ENCODE measurements around the gene MACROH2A1.

Gene MACROH2A1

DNA sequence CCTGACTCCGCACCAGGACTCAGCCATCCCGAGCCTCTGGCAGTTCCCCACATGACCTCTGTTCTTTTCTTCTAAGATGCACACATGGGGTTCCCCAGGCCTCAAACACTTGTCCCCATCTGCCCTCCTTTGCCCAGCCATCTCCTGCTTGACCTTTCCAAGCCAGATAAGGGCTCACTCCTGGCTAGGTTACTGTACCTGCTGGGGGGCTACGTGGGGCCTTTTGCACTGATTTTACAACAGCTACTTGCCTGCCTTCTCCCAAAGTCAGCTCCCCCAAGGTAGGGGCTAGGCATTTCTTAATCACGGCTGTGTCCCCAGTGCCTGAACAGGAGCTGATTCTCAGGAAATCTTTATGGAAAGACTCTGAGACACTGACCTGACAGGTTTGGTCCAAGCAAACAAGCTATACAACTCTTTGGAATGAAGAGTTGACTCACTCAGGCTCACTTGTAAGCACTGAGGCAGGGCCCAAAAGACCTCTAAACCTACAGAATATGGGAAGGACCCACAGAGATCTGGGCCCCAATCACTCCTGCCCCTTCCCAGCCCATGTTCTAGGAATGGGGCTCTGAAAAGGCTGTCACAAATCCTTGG, 2.5 kb downstream of the MACROH2A1 start:
- no peak for DNase-seq

DNA sequence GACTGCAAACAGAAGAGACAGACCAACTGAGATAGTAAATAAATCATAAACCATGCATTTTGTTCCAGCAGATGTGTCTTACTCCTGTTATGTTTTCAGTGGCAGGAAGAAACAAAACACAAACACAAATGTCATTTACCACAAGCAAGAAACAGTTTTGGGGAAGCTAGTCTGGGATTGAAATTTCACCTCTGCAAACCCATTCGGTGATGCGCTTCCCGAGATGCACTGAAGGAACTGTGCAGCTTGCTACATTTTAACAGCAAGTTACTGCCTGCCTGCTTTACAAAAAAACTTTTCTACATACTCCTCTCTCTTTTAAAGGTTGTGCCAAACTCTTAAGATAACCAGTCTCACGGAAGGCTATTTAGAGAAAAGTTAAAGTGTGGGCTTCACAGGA, 3.2 kb downstream of the MACROH2A1 start:
- DNase-seq, result no peak

GRCh38 chr5:135395451-135395850, 3.6 kb downstream of the MACROH2A1 start:
- no peak for DNase-seq

- DNase-seq, result no peak
Observed at GRCh38 chr5:135394095-135394494, 4.9 kb downstream of the MACROH2A1 start.

DNA sequence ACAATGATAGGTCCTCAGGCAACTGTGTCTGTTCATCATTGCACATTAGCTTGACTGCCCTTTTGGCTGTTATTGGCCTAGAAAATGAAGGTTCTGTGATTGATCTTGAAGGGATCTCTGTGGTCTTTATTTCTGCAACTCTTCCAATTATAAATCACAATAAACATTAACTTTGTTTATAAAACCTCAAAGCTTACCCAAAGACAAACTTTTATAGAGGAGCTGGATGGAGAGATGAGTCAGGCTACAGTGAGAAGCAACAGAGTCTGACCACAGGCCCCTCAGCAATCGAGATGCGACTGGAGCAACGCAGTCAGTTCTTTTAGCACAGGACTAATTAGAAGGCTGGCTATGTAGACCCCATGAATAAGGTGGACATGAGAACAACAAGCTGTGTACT, 5.3 kb downstream of the MACROH2A1 start:
- DNase-seq, result no peak

- no peak for DNase-seq
Observed at GRCh38 chr5:135393229-135393628, 5.8 kb downstream of the MACROH2A1 start.

- DNase-seq, result peak; percentile 15
Observed at GRCh38 chr5:135392256-135392655, 6.8 kb downstream of the MACROH2A1 start.

GRCh38 chr5:135391869-135392255, 7.2 kb downstream of the MACROH2A1 start:
- no peak for DNase-seq

DNA sequence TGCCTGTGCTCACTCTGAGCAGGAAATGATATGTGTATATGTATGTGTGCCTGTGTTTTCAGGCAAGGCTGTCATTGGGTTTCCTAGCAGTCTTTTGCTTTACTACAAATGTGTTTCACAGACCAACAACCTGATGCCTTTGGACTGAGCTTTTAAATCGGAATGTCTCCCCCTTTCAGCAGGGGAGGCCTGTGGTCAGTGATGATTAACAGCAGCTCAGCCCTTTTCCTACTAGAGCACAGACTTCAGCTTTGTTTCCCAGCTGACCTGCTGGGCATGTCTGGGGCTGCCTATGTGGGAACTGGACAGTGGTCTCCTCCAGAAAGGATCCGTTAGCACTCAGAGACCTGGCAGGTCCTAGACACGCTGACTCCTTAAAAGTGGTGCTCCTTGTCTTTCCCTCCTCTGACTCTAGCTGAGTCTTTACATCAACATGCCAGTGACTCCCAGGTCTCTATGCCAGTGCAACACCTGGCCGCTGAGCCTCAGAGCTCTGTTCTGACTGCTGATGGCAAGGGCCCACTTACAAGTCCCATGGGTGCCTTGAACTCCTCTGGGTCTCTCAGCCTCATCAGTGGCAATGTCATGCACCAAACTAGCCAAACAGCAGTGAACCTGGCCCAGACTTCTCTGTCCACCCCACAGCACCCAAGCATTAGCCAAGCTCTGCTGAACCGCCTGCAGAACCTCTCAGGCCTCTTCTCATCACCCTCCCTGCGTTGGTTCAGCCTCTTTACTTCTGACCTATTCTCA, 7.7 kb downstream of the MACROH2A1 start:
- no peak for DNase-seq

DNA sequence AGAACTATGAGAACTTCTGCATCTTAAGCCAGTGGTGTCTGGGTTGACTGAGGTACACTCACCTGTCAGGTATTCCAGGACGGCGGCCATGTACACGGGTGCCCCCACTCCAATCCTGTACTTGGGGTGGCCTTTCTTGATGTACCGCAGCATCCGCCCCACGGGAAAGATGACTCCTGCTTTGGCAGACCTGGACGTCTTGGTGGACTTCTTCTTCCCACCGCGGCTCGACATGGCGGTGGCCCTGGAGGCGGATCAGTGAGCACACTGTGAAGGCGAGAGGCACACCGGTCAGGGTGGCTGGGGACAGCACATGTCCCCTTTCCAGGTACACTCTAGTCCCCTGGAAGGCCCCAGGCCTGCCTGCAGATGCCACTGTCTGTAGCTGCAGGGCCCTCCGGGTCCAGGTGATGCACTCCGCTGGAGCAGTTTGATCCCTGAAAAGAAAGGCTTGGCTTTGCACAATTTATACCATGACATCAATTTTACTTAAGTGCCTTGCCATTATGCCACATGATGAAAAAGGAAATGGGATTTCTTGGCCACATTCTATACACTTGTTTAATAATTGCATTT, 10.1 kb downstream of the MACROH2A1 start:
- DNase-seq, result no peak

GRCh38 chr5:135387629-135387960, 11.4 kb downstream of the MACROH2A1 start:
- no peak for DNase-seq

GRCh38 chr5:135386886-135387628, 12.0 kb downstream of the MACROH2A1 start:
- no peak for DNase-seq

DNA sequence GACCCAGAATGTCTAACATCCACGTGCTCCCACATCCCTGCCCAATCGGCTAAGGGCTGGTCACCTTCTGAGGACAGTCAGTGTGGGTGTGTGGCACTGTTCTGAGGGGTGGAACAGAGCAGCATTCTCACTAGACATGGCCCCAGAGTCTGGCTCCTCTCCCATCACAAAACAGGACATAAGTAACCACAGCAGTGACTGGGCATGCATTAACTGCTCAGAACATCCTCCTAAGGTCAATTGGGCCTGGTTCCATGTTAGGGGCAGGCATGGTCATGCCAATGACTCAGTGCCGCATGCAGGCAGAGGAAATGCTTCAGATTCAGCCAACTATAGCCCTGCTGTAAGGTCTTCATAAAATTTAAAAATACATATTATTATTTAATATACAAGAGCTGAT, 12.9 kb downstream of the MACROH2A1 start:
- DNase-seq, result no peak

GRCh38 chr5:135385576-135385975, 13.5 kb downstream of the MACROH2A1 start:
- no peak for DNase-seq

- DNase-seq, result no peak
Observed at GRCh38 chr5:135384898-135385297, 14.1 kb downstream of the MACROH2A1 start.

- no peak for DNase-seq
Observed at GRCh38 chr5:135383803-135384495, 15.1 kb downstream of the MACROH2A1 start.

- no peak for DNase-seq
Observed at GRCh38 chr5:135382981-135383380, 16.1 kb downstream of the MACROH2A1 start.

- DNase-seq, result no peak
Observed at GRCh38 chr5:135382106-135382790, 16.8 kb downstream of the MACROH2A1 start.

- DNase-seq, result no peak
Observed at GRCh38 chr5:135379046-135379654, 19.9 kb downstream of the MACROH2A1 start.

- DNase-seq, result no peak
Observed at GRCh38 chr5:135377751-135378680, 21.0 kb downstream of the MACROH2A1 start.
